Measurements from ENCODE around the gene NHLH2. TPM values are rescaled to one million over a fixed set of nuclear protein-coding genes. Genes with fewer than 3 reads are reported as not detected.

The NHLH2 gene
- total and polyA plus RNA-seq, 2 experiments from 2014 or later, result 0.02 TPM; not detected in 1

DNA sequence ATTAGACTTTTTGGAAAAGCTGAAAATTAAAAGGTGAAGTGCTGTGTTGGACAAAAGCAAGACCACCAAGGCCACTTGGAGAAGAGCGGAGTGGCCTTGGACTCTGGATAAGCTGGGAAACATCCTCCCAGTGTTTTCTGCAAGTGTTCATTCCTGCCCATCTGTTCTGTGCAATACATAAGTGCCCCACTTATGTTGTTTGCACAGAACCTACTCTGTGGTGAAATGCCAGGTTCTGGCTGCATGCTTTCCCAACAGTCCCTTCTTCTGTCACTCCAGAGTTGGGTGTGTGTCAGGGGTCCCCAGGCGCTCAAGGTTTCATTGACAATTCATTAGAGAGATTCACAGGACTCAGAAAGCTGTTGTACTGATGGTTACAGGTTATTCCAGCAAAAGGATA is 30.3 kb downstream of the NHLH2 start:
- no peak for DNase-seq (ENCODE audit: low spot score)
- H3K9me2 ChIP-seq (replicated peaks; ENCODE audit: insufficient read depth), result no peaks in the 10 kb centered on the region

DNA sequence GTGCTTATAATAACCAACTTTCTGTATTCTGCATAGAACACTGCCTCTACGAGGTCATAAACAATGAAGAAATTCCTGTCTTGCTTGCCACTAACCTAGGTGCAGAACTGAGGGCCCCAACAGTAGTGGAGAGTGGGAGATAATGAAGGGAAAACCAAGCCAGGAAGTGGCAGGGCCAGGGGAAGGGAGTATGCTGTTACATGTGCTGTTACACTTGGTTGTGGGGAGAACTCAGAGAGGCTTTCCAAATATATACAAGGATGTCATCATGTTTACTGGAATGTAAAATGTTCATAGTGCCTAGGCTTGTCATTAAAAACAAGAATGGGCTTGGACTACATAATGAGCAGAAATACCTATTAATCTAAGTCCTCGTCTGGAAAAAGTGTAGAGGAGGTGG is 31.1 kb downstream of the NHLH2 start:
- 87% methylated on average over 2 of the region's 2 CpGs for WGBS (ENCODE audit: low lambda C conversion rate, missing lambda C conversion rate)
- TF ChIP-seq EZH2 (IDR thresholded peaks at IDR 0.05; ENCODE audit: borderline replicate concordance), result no peak
- TF ChIP-seq, protein P1, sequence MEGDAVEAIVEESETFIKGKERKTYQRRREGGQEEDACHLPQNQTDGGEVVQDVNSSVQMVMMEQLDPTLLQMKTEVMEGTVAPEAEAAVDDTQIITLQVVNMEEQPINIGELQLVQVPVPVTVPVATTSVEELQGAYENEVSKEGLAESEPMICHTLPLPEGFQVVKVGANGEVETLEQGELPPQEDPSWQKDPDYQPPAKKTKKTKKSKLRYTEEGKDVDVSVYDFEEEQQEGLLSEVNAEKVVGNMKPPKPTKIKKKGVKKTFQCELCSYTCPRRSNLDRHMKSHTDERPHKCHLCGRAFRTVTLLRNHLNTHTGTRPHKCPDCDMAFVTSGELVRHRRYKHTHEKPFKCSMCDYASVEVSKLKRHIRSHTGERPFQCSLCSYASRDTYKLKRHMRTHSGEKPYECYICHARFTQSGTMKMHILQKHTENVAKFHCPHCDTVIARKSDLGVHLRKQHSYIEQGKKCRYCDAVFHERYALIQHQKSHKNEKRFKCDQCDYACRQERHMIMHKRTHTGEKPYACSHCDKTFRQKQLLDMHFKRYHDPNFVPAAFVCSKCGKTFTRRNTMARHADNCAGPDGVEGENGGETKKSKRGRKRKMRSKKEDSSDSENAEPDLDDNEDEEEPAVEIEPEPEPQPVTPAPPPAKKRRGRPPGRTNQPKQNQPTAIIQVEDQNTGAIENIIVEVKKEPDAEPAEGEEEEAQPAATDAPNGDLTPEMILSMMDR (IDR thresholded peaks at IDR 0.05; ENCODE audit: poor library complexity), result no peak
- no peak for DNase-seq (ENCODE audit: low spot score)
- Histone ChIP-seq H3K36me3 (replicated peaks; ENCODE audit: insufficient read depth, low read depth) (no peaks in the 10 kb centered on the region), H2AFZ (no peak overlapping the region), H3K79me2 (no peaks in the 10 kb centered on the region), H3K9me2 (replicated peaks; ENCODE audit: insufficient read depth) (no peaks in the 10 kb centered on the region), H3K4me1 (ENCODE audit: insufficient read depth) (peaks cover 14% of the 10 kb centered on the region), H3K27ac (no peak overlapping the region), H3K9me3 (ENCODE audit: low read depth) (no peaks in the 10 kb centered on the region), H3K4me3 (no peak overlapping the region), H3K27me3 (no peaks in the 10 kb centered on the region), H3K4me2 (no peak overlapping the region), H4K20me1 (ENCODE audit: insufficient read depth, poor library complexity, severe bottlenecking) (no peaks in the 10 kb centered on the region)

More for the DNA sequence above, 30.3 kb downstream of the NHLH2 start:
- Histone ChIP-seq H3K36me3 (replicated peaks; ENCODE audit: insufficient read depth, low read depth) (no peaks in the 10 kb centered on the region), H3K4me1 (ENCODE audit: insufficient read depth) (peaks cover 14% of the 10 kb centered on the region), H3K79me2 (no peaks in the 10 kb centered on the region), H3K27ac (peak overlapping the region; percentile 81), H2AFZ (no peak overlapping the region), H3K4me2 (peak overlapping the region; percentile 25), H4K20me1 (ENCODE audit: insufficient read depth, poor library complexity, severe bottlenecking) (no peaks in the 10 kb centered on the region), H3K9me3 (ENCODE audit: low read depth) (no peaks in the 10 kb centered on the region), H3K4me3 (no peak overlapping the region), H3K27me3 (no peaks in the 10 kb centered on the region)
- WGBS (ENCODE audit: low lambda C conversion rate, missing lambda C conversion rate), result 94% methylated on average over 2 of the region's 2 CpGs
- TF ChIP-seq, protein P1 (IDR thresholded peaks at IDR 0.05; ENCODE audit: poor library complexity), result no peak

DNA sequence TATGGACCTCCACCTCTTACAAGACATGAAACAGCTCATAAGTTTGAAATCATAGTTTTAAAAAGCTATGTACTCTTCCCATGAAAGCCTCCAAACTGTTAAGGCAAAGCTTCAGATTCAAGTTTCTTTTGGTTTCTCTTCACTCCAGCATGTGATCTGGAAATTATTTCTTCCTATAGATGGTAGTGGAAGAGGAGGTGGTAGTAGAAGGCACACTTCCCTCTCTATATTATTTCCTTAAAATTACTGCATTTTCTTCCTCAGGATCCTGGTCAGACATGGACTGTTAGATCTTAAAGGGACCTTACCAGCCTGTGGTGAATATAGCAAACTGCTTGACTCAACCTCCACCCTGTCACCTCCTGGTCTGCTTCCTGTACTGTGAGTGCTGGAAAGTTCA is 31.9 kb downstream of the NHLH2 start:
- Histone ChIP-seq H3K79me2 (no peaks in the 10 kb centered on the region), H4K20me1 (ENCODE audit: insufficient read depth, poor library complexity, severe bottlenecking) (no peaks in the 10 kb centered on the region), H3K9me2 (replicated peaks; ENCODE audit: insufficient read depth) (no peaks in the 10 kb centered on the region), H2AFZ (no peak overlapping the region), H3K36me3 (replicated peaks; ENCODE audit: insufficient read depth, low read depth) (no peaks in the 10 kb centered on the region), H3K4me2 (no peak overlapping the region), H3K4me1 (ENCODE audit: insufficient read depth) (peaks cover 14% of the 10 kb centered on the region), H3K9me3 (ENCODE audit: low read depth) (no peaks in the 10 kb centered on the region), H3K27ac (no peak overlapping the region), H3K27me3 (no peaks in the 10 kb centered on the region), H3K4me3 (no peak overlapping the region)
- TF ChIP-seq, protein P1 (IDR thresholded peaks at IDR 0.05; ENCODE audit: poor library complexity), result no peak
- no peak for TF ChIP-seq EZH2 (IDR thresholded peaks at IDR 0.05; ENCODE audit: borderline replicate concordance)
- TF ChIP-seq EZH2phosphoT487 (IDR thresholded peaks at IDR 0.05; ENCODE audit: low read depth, severe bottlenecking, unreplicated experiment), result no peak
- DNase-seq (ENCODE audit: low spot score), result no peak

DNA sequence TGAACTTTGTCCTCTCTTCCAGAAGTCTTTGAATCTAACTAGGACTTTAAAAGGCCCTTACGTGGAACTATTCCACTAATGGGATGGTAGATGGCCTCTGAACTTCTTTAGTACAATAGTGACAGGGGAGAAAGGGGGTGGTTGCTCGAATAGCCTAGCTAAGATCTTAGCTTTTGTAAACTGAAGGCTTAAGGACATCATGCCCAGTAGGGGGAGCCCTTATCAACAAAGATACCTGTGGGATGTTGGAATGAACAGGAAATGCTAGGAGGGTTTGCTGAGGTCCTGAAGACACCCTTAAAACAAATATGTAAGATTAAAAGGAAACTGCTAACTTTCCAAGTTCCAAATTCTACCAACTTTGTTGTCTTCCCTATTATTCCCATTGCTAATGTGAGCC is 33.2 kb downstream of the NHLH2 start:
- H3K4me3 ChIP-seq, result no peak overlapping the region
- no peaks in the 10 kb centered on the region for H3K36me3 ChIP-seq (replicated peaks; ENCODE audit: insufficient read depth, low read depth)
- H4K20me1 ChIP-seq (ENCODE audit: insufficient read depth, poor library complexity, severe bottlenecking), result no peaks in the 10 kb centered on the region
- 3% methylated on average over 2 of the region's 2 CpGs for WGBS (ENCODE audit: low lambda C conversion rate, missing lambda C conversion rate)
- peaks cover 14% of the 10 kb centered on the region for H3K4me1 ChIP-seq (ENCODE audit: insufficient read depth)
- H3K27ac ChIP-seq, result no peak overlapping the region
- TF ChIP-seq EZH2 (IDR thresholded peaks at IDR 0.05; ENCODE audit: borderline replicate concordance), result no peak
- TF ChIP-seq, protein P1 (IDR thresholded peaks at IDR 0.05; ENCODE audit: poor library complexity), result peak; percentile 79
- H3K4me2 ChIP-seq, result no peak overlapping the region
- H3K79me2 ChIP-seq, result no peaks in the 10 kb centered on the region
- peak; percentile 92 for DNase-seq (ENCODE audit: low spot score)
- H3K9me3 ChIP-seq (ENCODE audit: low read depth), result no peaks in the 10 kb centered on the region
- no peak overlapping the region for H2AFZ ChIP-seq
- no peaks in the 10 kb centered on the region for H3K27me3 ChIP-seq
- H3K9me2 ChIP-seq (replicated peaks; ENCODE audit: insufficient read depth), result no peaks in the 10 kb centered on the region
